ENCODE results near the gene CD99L2.

- no peak for TF ChIP-seq POLR2A (IDR thresholded peaks at IDR 0.05; ENCODE audit: low read length)
- TF ChIP-seq GATA1 (IDR thresholded peaks at IDR 0.05; ENCODE audit: low read depth, low read length), result no peak
Measured at GRCh38 chrX:150889131-150889530, 9.3 kb downstream of the CD99L2 start.
